MCF 10A (cell line): ENCODE measurements around the gene HPGD. TPM values are rescaled to one million over a fixed set of nuclear protein-coding genes. Genes with fewer than 3 reads are reported as not detected.
A peak's percentile ranks its signal among the peaks of the same experiment; 100 is the strongest.

ENCODE experiments used
- Bru-seq: library from RNA; stranded (reverse); fragments of 400-500 nt; gene quantifications from one replicate; lab custom pipeline; 2021; lab: Mats Ljungman, UMichigan
- BruChase-seq, 2 experiments: library from RNA; stranded (reverse); fragments of 400-500 nt; gene quantifications; one replicate each; lab custom pipeline; 2021; lab: Mats Ljungman, UMichigan
- BruUV-seq: library from RNA; stranded (reverse); fragments of 400-500 nt; replicated peaks from 2 replicates; lab custom pipeline; 2021; lab: Mats Ljungman, UMichigan
- CTCF ChIA-PET: fragments of 300-600 bp; sonication (Branson Sonifier 250); formaldehyde crosslinking; extraction: SDS; loops from one replicate; lab custom pipeline; 2021; ENCODE audit warnings: antibody characterized with exemption, inconsistent platforms; lab: Yijun Ruan, JAX
- POLR2A ChIA-PET: fragments of 300-600, 350-650 bp; sonication (Branson Sonifier 250); formaldehyde crosslinking; extraction: SDS; loops from one replicate; lab custom pipeline; 2020; ENCODE audit warnings: antibody characterized with exemption, inconsistent platforms; lab: Yijun Ruan, JAX
- DNase-seq: peaks from one replicate; pipeline ENCODE4 v3.0.0-alpha.2; 2018; ENCODE audit not compliant: unreplicated experiment
- H3K27ac Mint-ChIP-seq: one replicate; pipeline ENCODE4 v1.8.0; 2022; ENCODE audit warnings: mild to moderate bottlenecking, low read depth, mixed read lengths; ENCODE audit not compliant: unreplicated experiment
- H3K27me3 Mint-ChIP-seq: one replicate; pipeline ENCODE4 v1.8.0; 2022; ENCODE audit warnings: mixed read lengths; ENCODE audit not compliant: insufficient read depth, unreplicated experiment
- H3K36me3 Mint-ChIP-seq: one replicate; pipeline ENCODE4 v1.8.0; 2022; ENCODE audit warnings: mild to moderate bottlenecking, moderate library complexity, mixed read lengths; ENCODE audit not compliant: insufficient read depth, unreplicated experiment
- H3K4me1 Mint-ChIP-seq: one replicate; pipeline ENCODE4 v1.8.0; 2022; ENCODE audit warnings: mixed read lengths; ENCODE audit not compliant: insufficient read depth, unreplicated experiment
- H3K4me3 Mint-ChIP-seq: one replicate; pipeline ENCODE4 v1.8.0; 2022; ENCODE audit warnings: mild to moderate bottlenecking, moderate library complexity, mixed read lengths; ENCODE audit not compliant: unreplicated experiment
- H3K9me3 Mint-ChIP-seq: one replicate; pipeline ENCODE4 v1.8.0; 2022; ENCODE audit warnings: mixed read lengths; ENCODE audit not compliant: unreplicated experiment
- CTCF ChIP-seq: fragments of 200-600 bp; IDR thresholded peaks from one replicate; pipeline ENCODE4 v1.8.0; 2022; ENCODE audit warnings: antibody characterized with exemption, mild to moderate bottlenecking; ENCODE audit not compliant: unreplicated experiment
- intact Hi-C: fragments of 100-400 bp; cut with micrococcal nuclease; formaldehyde crosslinking; loops from 2 replicates; pipeline ENCODE4 v1.14.1; 2022
- long read RNA-seq: library from polyadenylated mRNA; stranded (forward); transcript quantifications from one replicate; pipeline ENCODE4 v2.0.0, GENCODE V29; 2022
- total RNA-seq: library from RNA; stranded (reverse); gene quantifications from 2 replicates; pipeline ENCODE4 v1.2.3, GENCODE V29; 2022

HPGD gene
- total RNA-seq = 0.59 and 0.77 TPM in 2 replicates
- percentile 18 among the genes with signal in this experiment for Bru-seq, nascent RNA
- percentile 25 among the genes with signal in this experiment for BruChase-seq, experiment 1, labeled RNA remaining after a 6-hour chase
- BruChase-seq, experiment 2, labeled RNA remaining after a 2-hour chase = percentile 25 among the genes with signal in this experiment
- long read RNA-seq, partial matches to known transcripts = 0 of 2 reads
- long read RNA-seq, other reads (novel, unspliced or antisense) = 0 of 2 reads

- no TSS peak for BruUV-seq
- intact Hi-C loops = loop anchor here (1.0 to 5.0 kb wide), 4 partner anchors 80 to 190 kb away; no protein-coding TSS in a partner anchor
- ChIA-PET POLR2A (interaction anchor here (0.9 to 1.9 kb wide), 10 partner anchors 9 to 238 kb away, joined by 3 to 6 read pairs (median 3); partner anchors contain the start of genes CEP44 and FBXO8), CTCF (interaction anchor here (0.5 to 2.7 kb wide), 13 partner anchors 9 to 193 kb away, joined by 3 to 31 read pairs (median 5); no protein-coding TSS in a partner anchor)
- H3K36me3 Mint-ChIP-seq = no peaks in the 10 kb centered on the region
- peaks cover 8% of the 10 kb centered on the region for H3K4me1 Mint-ChIP-seq
- DNase-seq = peak; percentile 37
- peak within 1 kb of the TSS; percentile 88 for H3K4me3 Mint-ChIP-seq
- H3K27me3 Mint-ChIP-seq = no peaks in the 10 kb centered on the region
- H3K27ac Mint-ChIP-seq = no peak within 1 kb of the TSS
- TF ChIP-seq CTCF = no peak
- H3K9me3 Mint-ChIP-seq = no peaks in the 10 kb centered on the region
These were observed at the start of gene HPGD for GRCh38 chr4:174522183-174523024. TSS of gene HPGD (minus strand) at chr4:174522488. CDS start at chr4:174522451, 37 bp downstream.

- DNase-seq = no peak
- no peaks in the 10 kb centered on the region for H3K36me3 Mint-ChIP-seq
- H3K4me3 Mint-ChIP-seq = no peak overlapping the region
- no peak for TF ChIP-seq CTCF
- H3K4me1 Mint-ChIP-seq = peaks cover 4% of the 10 kb centered on the region
- POLR2A ChIA-PET = no interaction called here
- intact Hi-C loops = no loop called here
- no peaks in the 10 kb centered on the region for H3K9me3 Mint-ChIP-seq
- no peak overlapping the region for H3K27ac Mint-ChIP-seq
- no TSS peak for BruUV-seq
- H3K27me3 Mint-ChIP-seq = no peaks in the 10 kb centered on the region
- CTCF ChIA-PET = no interaction called here
These were observed 42.2 kb upstream of the HPGD start for GRCh38 chr4:174564529-174564928.

- intact Hi-C loops = no loop called here
These were observed 41.1 kb upstream of the HPGD start for GRCh38 chr4:174563399-174563798.

More at GRCh38 chr4:174563399-174563798, 41.1 kb upstream of the HPGD start:
- Mint-ChIP-seq H3K36me3 (no peaks in the 10 kb centered on the region), H3K4me1 (peaks cover 4% of the 10 kb centered on the region), H3K27me3 (no peaks in the 10 kb centered on the region), H3K27ac (no peak overlapping the region), H3K9me3 (no peaks in the 10 kb centered on the region), H3K4me3 (no peak overlapping the region)
- BruUV-seq = no TSS peak
- TF ChIP-seq CTCF = no peak
- ChIA-PET CTCF (interaction anchor here (0.8 kb wide), 1 partner anchor 42 kb away, joined by 3 read pairs; no protein-coding TSS in a partner anchor), POLR2A (interaction anchor here (0.7 kb wide), 1 partner anchor 104 kb away, joined by 3 read pairs; no protein-coding TSS in a partner anchor)
- no peak for DNase-seq
